ENCODE data around the gene PDLIM3. TPM values are rescaled to one million over a fixed set of nuclear protein-coding genes. Genes with fewer than 3 reads are reported as not detected.

The PDLIM3 gene
- total and polyA plus RNA-seq, 2 of the 4 experiments (the other 2 are of a cell fraction) = 6.4 to 11.7 TPM

- no peak overlapping the region for H2BK120ac ChIP-seq (ENCODE audit: low read depth, low read length)
- no peaks in the 10 kb centered on the region for H3K36me3 ChIP-seq (ENCODE audit: control insufficient read depth, insufficient read depth, low read length)
- no peak overlapping the region for H3K23ac ChIP-seq (ENCODE audit: low read depth, low read length)
- H3K9me3 ChIP-seq (ENCODE audit: control insufficient read depth, insufficient read depth, low read length) = no peaks in the 10 kb centered on the region
- H3K4me3 ChIP-seq (ENCODE audit: insufficient read depth, low read depth, low read length) = no peak overlapping the region
- no peak overlapping the region for H4K8ac ChIP-seq (ENCODE audit: low read depth in 2 of 2, low read length in 2 of 2)
- TF ChIP-seq POLR2A (IDR thresholded peaks at IDR 0.05; ENCODE audit: low read depth, low read length) (no peak), RFX5 (IDR thresholded peaks at IDR 0.05; ENCODE audit: low read depth, low read length) (no peak), RCOR1 (IDR thresholded peaks at IDR 0.05; ENCODE audit: insufficient replicate concordance, low read length) (no peak), NFE2L2 (IDR thresholded peaks at IDR 0.05; ENCODE audit: low read depth, low read length) (no peak), MXI1 (IDR thresholded peaks at IDR 0.05; ENCODE audit: borderline replicate concordance, low read depth, low read length) (no peak), CEBPB (IDR thresholded peaks at IDR 0.05; ENCODE audit: low read depth, low read length) (no peak)
- H3K4me2 ChIP-seq (ENCODE audit: low read depth, low read length) = no peak overlapping the region
- H3K4ac ChIP-seq (ENCODE audit: low read depth, low read length) = no peak overlapping the region
- H3K27ac ChIP-seq (ENCODE audit: insufficient read depth, low read length) = no peak overlapping the region
- intact Hi-C loops (cut with micrococcal nuclease) (loop anchor here (5.0 kb wide), 2 partner anchors 64 to 549 kb away; partner anchors contain the start of gene PDLIM3), dilution Hi-C loops (cut with HindIII; ENCODE audit: low sequenced_read_pairs, unreplicated experiment) (no loop called here), in situ Hi-C loops (cut with MboI; ENCODE audit: low sequenced_read_pairs) (no loop called here)
- WGBS, 2 experiments (ENCODE audit: extremely low coverage in 2 of 2, insufficient read length in 1 of 2) = no CpG with 5 or more reads among the region's 8 CpGs
- H3K18ac ChIP-seq (ENCODE audit: low read depth, low read length) = no peak overlapping the region
- CTCF ChIA-PET = interaction anchor here (0.8 kb wide), 1 partner anchor 542 kb away, joined by 3 read pairs; no protein-coding TSS in a partner anchor
- no peak overlapping the region for H2AFZ ChIP-seq (replicated peaks; ENCODE audit: low read length, poor library complexity)
- H3K27me3 ChIP-seq (ENCODE audit: control insufficient read depth, insufficient read depth, low read length) = peaks cover 2% of the 10 kb centered on the region; the same call in 1 of the 2 replicates
- H2BK5ac ChIP-seq (ENCODE audit: low read depth, low read length, poor library complexity, severe bottlenecking) = no peak overlapping the region
- no peak overlapping the region for H4K91ac ChIP-seq (ENCODE audit: insufficient read depth, low read depth, low read length)
- no peaks in the 10 kb centered on the region for H3K4me1 ChIP-seq (ENCODE audit: control insufficient read depth, insufficient read depth, low read length)
- no peak overlapping the region for H3K9ac ChIP-seq (ENCODE audit: low read depth, low read length)
- DNase-seq (no peak), ATAC-seq (ENCODE audit: low read depth) (no peak)
- H2BK20ac ChIP-seq (ENCODE audit: low read depth, low read length) = no peak overlapping the region
- H3K9me1 ChIP-seq (ENCODE audit: insufficient read depth, low read length) = no peaks in the 10 kb centered on the region
- POLR2A ChIA-PET (ENCODE audit: unreplicated experiment) = no interaction called here
- no peak overlapping the region for H4K5ac ChIP-seq (ENCODE audit: low read depth, low read length)
- H3K79me1 ChIP-seq (ENCODE audit: low read depth in 1 of 2, low read length in 2 of 2) = no peaks in the 10 kb centered on the region; a peak in 1 of 4 replicates
- no peak overlapping the region for H3K56ac ChIP-seq (ENCODE audit: extremely low read depth, insufficient read depth, low read length)
- BruUV-seq (replicated peaks) = no TSS peak
- no peak overlapping the region for H2BK15ac ChIP-seq (ENCODE audit: low read depth, low read length)
- no peaks in the 10 kb centered on the region for H4K20me1 ChIP-seq (ENCODE audit: insufficient read depth, low read length)
- H2AK9ac ChIP-seq (replicated peaks; ENCODE audit: low read depth, low read length, poor library complexity) = no peak overlapping the region
- H3K14ac ChIP-seq (replicated peaks; ENCODE audit: low read depth, low read length) = no peak overlapping the region
- H2AK5ac ChIP-seq (ENCODE audit: low read depth, low read length) = no peak overlapping the region
These were observed 62.1 kb downstream of the PDLIM3 start for GRCh38 chr4:185473247-185473646.

Data from IMR-90 (cell line).